Heart right ventricle (tissue), 16 donors: ENCODE data around the gene MEGF11. TPM values are rescaled to one million over a fixed set of nuclear protein-coding genes. Genes with fewer than 3 reads are reported as not detected.

Experiments
- ATAC-seq, 8 donors: fragments of 200-7000 bp; cut with Tn5 transposase; one replicate each; pipeline ENCODE4 v1.9.1; 2020; ENCODE audit warnings: mild to moderate bottlenecking in 8 of 8, moderate library complexity in 8 of 8, moderate number of reproducible peaks in 1 of 8
- DNase-seq, 2 donors: peaks; one replicate each; pipeline ENCODE4 v3.0.0-alpha.2; 2020
- H3K27ac ChIP-seq, 10 donors: fragments of 200-600 bp; sonication (generic) in 2 of 10; one replicate each; pipeline versions ENCODE4 v1.5.0 to v1.8.0; 2020 to 2022; ENCODE audit warnings: mild to moderate bottlenecking in 3 of 10
- H3K27me3 ChIP-seq, 7 donors: fragments of 200-600 bp; one replicate each; pipeline ENCODE4 v1.8.0; 2021 to 2022; ENCODE audit warnings: mild to moderate bottlenecking in 2 of 7
- H3K36me3 ChIP-seq, 9 donors: fragments of 200-600 bp; sonication (generic) in 1 of 9; one replicate each; pipeline versions ENCODE4 v1.5.0 to v1.8.0; 2020 to 2022; ENCODE audit warnings: mild to moderate bottlenecking in 2 of 9
- H3K4me1 ChIP-seq, 9 donors: fragments of 200-600 bp; sonication (generic) in 1 of 9; one replicate each; pipeline versions ENCODE4 v1.5.0 to v1.8.0; 2020 to 2022; ENCODE audit warnings: mild to moderate bottlenecking in 4 of 9
- H3K4me3 ChIP-seq, 10 donors: fragments of 200-600 bp; sonication (generic) in 2 of 10; one replicate each; pipeline versions ENCODE4 v1.5.0 to v1.8.0; 2020 to 2022; ENCODE audit warnings: mild to moderate bottlenecking in 7 of 10, moderate library complexity in 2 of 10
- H3K9me3 ChIP-seq, 11 donors: fragments of 200-600 bp in 10 of 11; sonication (generic) in 2 of 11; one replicate each; pipeline versions ENCODE4 v1.5.0 to v1.8.0; 2013 to 2022; ENCODE audit warnings: mild to moderate bottlenecking in 2 of 11, control low read depth in 1 of 11, moderate library complexity in 1 of 11
- CTCF ChIP-seq, 9 donors: fragments of 200-600 bp; sonication (generic) in 2 of 9; IDR thresholded peaks; one replicate each; pipeline versions ENCODE4 v1.5.0 to v1.8.0; 2021 to 2022; ENCODE audit warnings: antibody characterized with exemption in 9 of 9, mild to moderate bottlenecking in 5 of 9, moderate library complexity in 1 of 9
- WGBS, 2 donors: extraction: QIAGEN DNeasy Blood & Tissue Kit; methylation state at CpG; one replicate each; pipeline ENCODE4 v1.1.7; 2013; ENCODE audit warnings: inconsistent platforms in 1 of 2; 5-methylcytosine and 5-hydroxymethylcytosine counted together
- intact Hi-C, 10 donors: fragments of 100-400 bp; cut with DNase I; formaldehyde crosslinking; loops; one replicate each; pipeline versions ENCODE4 v1.11.1 to v1.14.2; 2022
- polyA plus RNA-seq, 2 donors: library from polyadenylated mRNA; stranded (reverse); fragments of 200-250 nt; gene quantifications; one replicate each; pipeline ENCODE4 v1.2.3, GENCODE V29; 2013
- total RNA-seq, 10 donors: library from RNA; stranded (reverse); fragmentation: NEBNext Ultra II Directional in 3 of 10; extraction: Animal tissue kit (Norgen Biotek cat#: 25700) in 3 of 10; gene quantifications; one replicate each; pipeline versions ENCODE4 v1.2.1 to v1.2.4, GENCODE V29; 2021 to 2023
- donor health status: Arrhythmogenic right ventricular cardiomyopathy.
- donor health status: ischemic (EF 13 %, LVEDD 7.1; RV severe dilation, severe dysfunction).
- donor health status: healthy with polysubstance abuse.
- donor health status: DM: no; HTN: yes; CAD: no.
- donor health status: DM: no; HTN: no; CAD: no.
- donor health status: ischemic (EF 25% LVEDD 6.9; RV normal size, moderate dysfunction).
- donor health status: ischemic (EF 25% LVEDD 5.7; RV mildly dilated, moderate dysfunction).
- donor health status: healthy.
- donor health status: DM: yes; HTN: yes; CAD: no.
- donor health status: Ischemic cardiomyopathy.
- donor health status: ischemic (EF 35%, LVEDD 5.7; RV mildly dilated, moderate dysfunction).
- donor health status: nonischemic (EF 11% LVEDD 7.7; RV severe dilation, severe dysfunction).
- donor health status: DM: yes; HTN: yes; CAD: no.
- donor health status: PGD.
- donor health status: ischemic (EF 29% LVEDD 5.4; RV normal size, mild dysfunction).
- donor health status: nonischemic (EF 23%, LVEDD 6.1; RV moderate dilation, normal function).

MEGF11 gene
- total and polyA plus RNA-seq, 12 donors: 0.03 TPM; not detected in 11

- H3K4me3 ChIP-seq: no peak overlapping the region
- no peak for DNase-seq
- intact Hi-C loops: no loop called here
- H3K27me3 ChIP-seq: peaks cover 0 to 81% (median 52%) of the 10 kb centered on the region in 7 donors
- TF ChIP-seq CTCF (IDR thresholded peaks at IDR 0.05): no peak
- peak in 1 of 8 donors; percentile 13 for ATAC-seq
- H3K9me3 ChIP-seq: no peaks in the 10 kb centered on the region
- no peaks in the 10 kb centered on the region for H3K36me3 ChIP-seq
- H3K27ac ChIP-seq: no peak overlapping the region
- no peaks in the 10 kb centered on the region for H3K4me1 ChIP-seq
- 88 to 90% methylated on average over 14 of the region's 14 CpGs for WGBS, 2 donors
These were observed 288.6 kb downstream of the MEGF11 start for GRCh38 chr15:65964792-65965433.

GRCh38 chr15:65963911-65964482, 289.6 kb downstream of the MEGF11 start:
- Histone ChIP-seq H3K4me3 (no peak overlapping the region), H3K36me3 (no peaks in the 10 kb centered on the region), H3K27ac (no peak overlapping the region), H3K4me1 (no peaks in the 10 kb centered on the region), H3K27me3 (peaks cover 0 to 71% (median 47%) of the 10 kb centered on the region in 7 donors), H3K9me3 (no peaks in the 10 kb centered on the region)
- 36 to 43% methylated on average over 13 of the region's 13 CpGs for WGBS, 2 donors
- ATAC-seq (no peak), DNase-seq (no peak)
- intact Hi-C loops: no loop called here
- no peak for TF ChIP-seq CTCF (IDR thresholded peaks at IDR 0.05)

- H3K36me3 ChIP-seq: no peaks in the 10 kb centered on the region
- ATAC-seq (no peak), DNase-seq (no peak)
- no peak overlapping the region for H3K4me3 ChIP-seq
- WGBS, 2 donors: 43 to 47% methylated on average over 5 of the region's 5 CpGs
- H3K27me3 ChIP-seq: peaks cover 0 to 66% (median 44%) of the 10 kb centered on the region in 7 donors
- H3K4me1 ChIP-seq: no peaks in the 10 kb centered on the region
- H3K9me3 ChIP-seq: no peaks in the 10 kb centered on the region
- no peak overlapping the region for H3K27ac ChIP-seq
- intact Hi-C loops: no loop called here
- TF ChIP-seq CTCF (IDR thresholded peaks at IDR 0.05): no peak
These were observed 290.2 kb downstream of the MEGF11 start for GRCh38 chr15:65963358-65963757.

GRCh38 chr15:65962187-65962586, 291.4 kb downstream of the MEGF11 start:
- peak in 7 of 9 donors; percentile 6 to 38 (median 21) for TF ChIP-seq CTCF (IDR thresholded peaks at IDR 0.05)
- H3K36me3 ChIP-seq: no peaks in the 10 kb centered on the region
- 39 to 52% methylated on average over 3 of the region's 3 CpGs for WGBS, 2 donors
- H3K9me3 ChIP-seq: no peaks in the 10 kb centered on the region
- no peaks in the 10 kb centered on the region for H3K4me1 ChIP-seq
- intact Hi-C loops: no loop called here
- H3K4me3 ChIP-seq: no peak overlapping the region
- ATAC-seq (peak in 4 of 8 donors; percentile 33 to 59 (median 50)), DNase-seq (no peak)
- peaks cover 0 to 54% (median 40%) of the 10 kb centered on the region in 7 donors for H3K27me3 ChIP-seq
- no peak overlapping the region for H3K27ac ChIP-seq
